Stimulated activated CD4-positive, alpha-beta T cell treated with anti-CD3 and anti-CD28 coated beads, Interleukin-1b, Interleukin-23, amount 100 ng/mL, for 1 hour (primary cell): ENCODE measurements around the gene NAP1L2.
A peak's percentile ranks its signal among the peaks of the same experiment; 100 is the strongest.
"Not testable (repeated sequence)": the region's sequence is repeated elsewhere in the genome, so short reads cannot be mapped to it uniquely, and the experiment has no call there.

ENCODE experiments used
- DNase-seq, 2 donors: peaks; one replicate each; pipeline ENCODE4 v3.0.0-alpha.2; 2020; ENCODE audit warnings: low read depth in 2 of 2

Gene NAP1L2, protein sequence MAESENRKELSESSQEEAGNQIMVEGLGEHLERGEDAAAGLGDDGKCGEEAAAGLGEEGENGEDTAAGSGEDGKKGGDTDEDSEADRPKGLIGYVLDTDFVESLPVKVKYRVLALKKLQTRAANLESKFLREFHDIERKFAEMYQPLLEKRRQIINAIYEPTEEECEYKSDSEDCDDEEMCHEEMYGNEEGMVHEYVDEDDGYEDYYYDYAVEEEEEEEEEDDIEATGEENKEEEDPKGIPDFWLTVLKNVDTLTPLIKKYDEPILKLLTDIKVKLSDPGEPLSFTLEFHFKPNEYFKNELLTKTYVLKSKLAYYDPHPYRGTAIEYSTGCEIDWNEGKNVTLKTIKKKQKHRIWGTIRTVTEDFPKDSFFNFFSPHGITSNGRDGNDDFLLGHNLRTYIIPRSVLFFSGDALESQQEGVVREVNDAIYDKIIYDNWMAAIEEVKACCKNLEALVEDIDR

DNA sequence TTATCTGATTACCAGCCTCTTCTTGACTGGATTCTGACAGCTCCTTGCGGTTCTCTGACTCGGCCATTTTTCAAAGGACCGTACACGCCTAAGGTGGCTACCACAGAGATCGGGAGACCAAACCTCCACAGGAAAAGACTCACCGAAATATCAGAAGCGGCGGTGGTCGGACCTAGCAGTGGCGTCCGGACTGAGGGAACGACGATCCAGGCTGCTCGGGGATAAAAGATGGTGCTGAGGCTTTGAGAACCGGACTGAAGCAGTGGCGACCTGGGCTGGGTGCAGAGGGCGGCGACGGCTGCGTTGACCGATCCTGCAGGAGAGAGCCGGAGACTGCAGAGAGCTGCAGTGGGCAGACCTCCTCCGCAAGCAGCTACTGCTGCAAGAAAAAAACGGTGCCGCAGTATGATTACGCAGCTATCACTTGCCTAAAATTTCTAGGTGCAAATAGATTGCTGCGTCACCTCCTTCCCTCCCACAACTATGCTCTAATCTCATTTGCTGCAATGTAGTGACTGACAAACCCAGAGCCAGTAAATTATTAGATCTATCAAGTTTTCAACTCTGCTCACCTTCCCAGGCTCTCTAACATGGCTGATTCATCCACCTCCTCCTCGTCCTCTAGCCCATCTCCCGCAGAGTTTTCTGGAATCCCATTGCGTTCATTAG lies at the start of gene NAP1L2:
TSS of gene NAP1L2 (minus strand) at position 426 of the 669 bp plus-strand sequence. CDS start at position 67, 359 bp downstream.
- DNase-seq: peak in 1 of 2 donors; percentile 1

DNA sequence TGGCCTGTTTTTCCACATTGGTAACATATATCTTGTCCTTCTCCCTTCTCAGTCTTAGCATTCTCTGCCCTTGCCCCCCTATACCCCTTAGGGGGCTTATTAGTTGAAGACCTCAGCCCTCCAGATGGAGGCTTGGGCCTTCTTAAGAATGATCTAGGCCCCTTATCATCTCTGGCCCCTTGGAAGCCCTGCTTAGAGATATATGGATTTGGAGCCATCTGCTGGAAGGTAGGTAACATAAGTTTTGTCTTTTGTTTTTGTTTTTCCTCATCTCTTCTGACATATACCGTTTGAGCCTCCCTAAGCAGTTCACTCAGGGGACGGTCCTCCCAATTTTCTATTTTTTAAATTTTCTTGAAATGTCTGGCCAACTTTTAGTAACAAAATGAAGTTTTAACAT lies 48.3 kb upstream of the NAP1L2 start:
- DNase-seq: no peak

DNA sequence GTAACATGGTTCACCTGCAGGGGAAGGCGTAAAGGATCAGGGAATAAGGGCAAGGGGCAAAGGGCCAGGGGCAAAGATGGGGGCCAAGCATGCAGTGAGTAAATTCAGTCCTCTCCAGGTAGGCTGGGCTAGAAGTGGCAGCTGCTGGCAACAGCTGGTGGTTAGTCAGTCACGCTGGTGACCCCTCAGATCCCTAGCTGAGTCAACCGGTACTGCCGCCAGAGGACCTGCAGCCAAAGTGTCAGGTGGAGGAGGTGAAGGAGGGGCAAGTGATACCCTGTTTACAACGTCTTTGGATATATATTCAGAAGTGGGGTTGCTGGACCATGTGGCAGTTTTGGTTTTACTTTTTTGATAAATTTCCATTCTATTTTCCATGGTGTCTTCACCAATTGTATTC lies 24.6 kb upstream of the NAP1L2 start:
- DNase-seq: no peak

DNA sequence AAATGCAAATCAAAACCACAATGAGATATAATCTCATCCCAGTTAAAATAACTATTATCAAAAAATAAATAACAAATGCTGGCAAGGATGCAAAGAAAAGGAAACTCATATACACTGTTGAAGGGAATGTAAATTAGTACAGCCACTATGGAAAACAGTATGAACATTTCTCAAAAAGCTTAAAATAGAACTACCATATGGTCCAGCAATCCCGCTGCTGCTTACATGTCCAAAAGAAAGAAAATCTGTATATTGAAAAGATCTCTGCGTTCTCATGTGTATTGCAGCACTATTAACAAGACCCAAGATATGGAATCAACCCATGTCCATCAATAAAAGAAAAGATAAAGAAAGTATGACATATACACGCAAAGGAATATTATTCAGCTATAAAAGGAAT lies 3.0 kb upstream of the NAP1L2 start:
- no peak for DNase-seq

DNA sequence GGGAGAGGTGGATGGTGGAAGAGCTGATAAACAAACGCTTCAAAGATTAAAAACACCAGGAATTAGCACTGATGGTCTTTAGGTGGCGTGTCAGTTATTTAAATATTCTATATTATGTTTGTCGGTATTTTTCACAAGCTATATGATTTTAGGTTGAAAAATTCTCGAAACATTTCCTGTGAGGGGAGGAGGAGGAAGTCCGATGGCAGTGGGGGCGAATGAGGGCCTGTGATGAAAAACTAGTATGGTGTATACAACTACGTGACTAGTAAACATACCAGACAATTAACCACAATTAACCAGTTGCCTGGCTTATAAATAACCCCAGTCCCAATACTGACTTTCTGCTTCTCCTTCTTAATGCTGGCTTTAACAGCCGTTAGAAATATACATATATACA lies 595 bp upstream of the NAP1L2 start:
- no peak for DNase-seq

DNA sequence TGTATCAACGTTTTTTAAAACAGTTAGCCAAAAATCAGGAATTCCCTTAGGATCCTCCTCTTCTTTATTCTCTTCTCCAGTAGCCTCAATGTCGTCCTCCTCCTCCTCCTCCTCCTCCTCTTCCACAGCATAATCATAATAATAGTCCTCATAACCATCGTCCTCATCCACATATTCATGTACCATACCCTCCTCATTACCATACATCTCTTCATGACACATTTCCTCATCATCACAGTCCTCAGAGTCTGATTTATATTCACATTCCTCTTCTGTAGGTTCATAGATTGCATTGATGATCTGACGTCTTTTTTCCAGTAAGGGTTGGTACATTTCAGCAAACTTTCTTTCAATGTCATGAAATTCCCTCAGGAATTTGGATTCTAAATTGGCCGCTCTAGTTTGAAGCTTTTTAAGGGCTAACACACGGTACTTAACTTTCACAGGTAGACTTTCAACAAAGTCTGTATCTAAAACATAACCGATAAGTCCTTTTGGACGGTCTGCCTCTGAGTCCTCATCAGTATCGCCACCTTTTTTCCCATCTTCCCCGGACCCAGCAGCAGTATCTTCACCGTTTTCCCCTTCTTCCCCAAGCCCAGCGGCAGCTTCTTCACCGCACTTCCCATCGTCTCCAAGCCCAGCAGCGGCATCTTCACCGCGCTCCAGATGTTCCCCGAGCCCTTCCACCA lies 771 bp downstream of the NAP1L2 start:
- no peak for DNase-seq

DNA sequence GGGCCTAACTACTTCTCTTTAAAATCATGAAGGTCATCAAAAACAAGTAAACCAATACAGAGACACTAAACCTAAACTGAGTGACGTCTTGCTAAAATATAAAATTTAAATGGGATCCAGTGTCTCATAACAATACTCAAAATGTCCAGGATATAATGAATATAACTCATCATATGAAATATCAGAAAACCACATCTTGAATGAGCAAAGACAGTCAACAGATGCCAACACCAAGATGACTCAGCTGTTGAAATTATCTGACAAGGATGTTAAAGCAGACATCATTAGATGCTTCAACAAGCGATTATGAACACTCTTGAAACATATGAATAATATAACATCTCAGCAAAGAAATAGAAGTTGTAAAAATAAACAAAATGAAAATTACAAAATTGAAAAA lies 8.3 kb downstream of the NAP1L2 start:
- no peak for DNase-seq

DNA sequence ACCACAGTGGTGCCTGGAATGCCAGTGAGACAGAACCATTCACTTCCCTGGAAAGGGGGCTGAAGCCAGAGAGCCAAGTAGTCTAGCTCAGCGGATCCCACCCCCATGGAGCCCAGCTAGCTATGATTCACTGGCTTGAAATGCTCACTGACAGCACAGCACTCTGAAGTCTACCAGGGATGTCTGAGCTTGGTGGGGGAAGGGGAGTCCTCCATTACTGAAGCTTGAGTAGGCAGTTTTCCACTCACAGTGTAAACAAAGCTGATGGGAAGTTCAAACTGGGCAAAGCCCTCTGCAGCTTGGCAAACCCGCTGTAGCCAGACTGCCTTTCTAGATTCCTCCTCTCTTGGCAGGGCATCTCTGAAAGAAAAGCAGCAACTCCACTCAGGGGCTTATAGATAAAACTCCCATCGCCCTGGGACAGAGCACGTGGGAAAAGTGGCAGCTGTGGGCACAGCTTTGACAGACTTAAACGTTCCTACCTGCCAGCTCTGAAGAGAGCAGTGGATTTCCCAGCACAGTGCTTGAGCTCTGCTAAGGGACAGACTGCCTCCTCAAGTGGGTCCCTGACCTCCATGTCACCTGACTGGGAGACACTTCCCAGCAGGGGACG lies 32.0 kb downstream of the NAP1L2 start:
- DNase-seq: no peak

DNA sequence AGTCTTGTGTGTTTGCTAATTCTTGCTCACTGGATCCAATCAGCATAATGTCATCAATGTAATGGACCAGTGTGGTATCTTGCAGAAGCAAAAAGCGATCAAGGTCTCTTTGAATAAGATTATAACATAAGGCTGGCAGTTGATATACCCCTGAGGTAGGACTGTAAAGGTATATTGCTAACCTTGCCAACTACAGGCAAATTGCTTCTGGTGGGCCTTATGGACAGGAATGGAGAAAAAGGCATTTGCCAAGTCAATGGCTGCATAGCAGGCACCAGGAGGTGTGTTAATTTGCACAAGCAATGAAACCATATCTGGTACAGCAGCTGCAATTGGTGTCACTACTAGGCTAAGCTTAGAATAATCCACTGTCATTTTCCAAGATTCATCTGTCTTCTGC lies 45.7 kb downstream of the NAP1L2 start:
- not testable (repeated sequence) for DNase-seq
